NCI-H146 (cell line): ENCODE measurements around the gene TRPM2.
"Not testable (repeated sequence)": the region's sequence is repeated elsewhere in the genome, so short reads cannot be mapped to it uniquely, and the experiment has no call there.

ENCODE experiments used
- DNase-seq: peaks from one replicate; lab custom pipeline; 2025; lab: John Stamatoyannopoulos, UW

The TRPM2 gene

GRCh38 chr21:44335266-44336059 is 18.0 kb upstream of the TRPM2 start:
- DNase-seq = no peak

DNA sequence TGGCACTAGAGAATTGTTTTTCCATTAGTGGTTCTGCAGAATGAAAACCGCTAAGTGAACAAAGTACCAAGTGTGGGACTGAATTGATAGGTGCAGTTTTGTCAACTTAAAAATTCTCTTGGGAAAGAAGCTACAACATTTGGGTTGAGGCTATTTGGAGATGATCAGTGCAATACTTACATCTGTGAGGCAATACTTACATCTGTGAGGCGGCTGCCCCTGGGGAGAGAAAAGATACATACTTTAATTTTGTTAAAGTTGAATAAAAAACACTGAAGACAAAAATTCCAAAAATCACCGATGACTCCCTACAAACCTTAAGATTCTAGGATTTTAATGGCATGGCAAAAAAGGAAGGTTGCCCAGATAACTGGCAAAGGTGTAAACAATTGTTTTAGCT is 16.0 kb upstream of the TRPM2 start:
- no peak for DNase-seq

DNA sequence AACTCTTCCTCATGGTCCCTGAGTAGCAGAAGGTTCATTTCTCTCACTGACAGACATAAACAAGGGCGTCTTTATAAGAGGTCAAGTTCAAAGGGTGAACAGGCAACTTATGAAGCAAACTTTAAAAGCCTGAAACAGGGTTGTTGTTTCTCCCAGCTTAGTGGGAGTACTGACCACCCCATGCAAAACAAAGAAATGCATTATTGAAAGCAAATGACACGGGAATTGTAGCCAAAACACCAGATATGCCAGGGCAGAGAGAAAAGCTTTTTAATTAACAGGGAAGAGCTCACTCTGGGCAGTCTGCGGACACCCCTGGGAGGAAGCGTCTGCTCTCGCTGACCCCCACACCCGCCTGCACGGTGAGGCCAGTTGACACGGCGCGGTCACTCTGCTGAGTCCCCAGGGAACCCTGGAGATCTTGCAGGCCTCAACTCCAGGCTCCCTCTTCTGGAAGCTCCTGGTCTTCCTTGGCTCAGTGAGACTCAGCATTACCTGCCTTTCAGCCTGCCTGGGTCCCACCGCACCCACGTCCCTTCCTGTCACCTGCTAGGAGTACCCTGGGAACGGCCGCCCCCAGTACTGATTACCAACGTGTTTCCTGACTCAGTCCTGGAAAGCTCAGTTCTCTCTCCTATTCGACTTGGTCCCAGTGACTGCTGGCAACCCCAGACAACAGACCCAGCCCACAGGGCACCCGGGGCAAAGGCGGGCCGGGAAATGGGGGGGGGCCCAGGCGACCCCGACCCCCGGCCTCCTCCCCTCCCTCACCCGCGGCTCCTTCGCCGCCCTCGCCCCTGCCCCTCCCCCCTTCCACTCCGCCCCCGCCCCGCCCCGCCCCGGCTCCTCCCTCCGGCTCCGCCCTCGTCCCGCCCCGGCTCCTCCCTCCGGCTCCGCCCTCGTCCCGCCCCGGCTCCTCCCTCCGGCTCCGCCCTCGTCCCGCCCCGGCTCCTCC is 15.2 kb upstream of the TRPM2 start:
- peak; percentile 71 for DNase-seq

DNA sequence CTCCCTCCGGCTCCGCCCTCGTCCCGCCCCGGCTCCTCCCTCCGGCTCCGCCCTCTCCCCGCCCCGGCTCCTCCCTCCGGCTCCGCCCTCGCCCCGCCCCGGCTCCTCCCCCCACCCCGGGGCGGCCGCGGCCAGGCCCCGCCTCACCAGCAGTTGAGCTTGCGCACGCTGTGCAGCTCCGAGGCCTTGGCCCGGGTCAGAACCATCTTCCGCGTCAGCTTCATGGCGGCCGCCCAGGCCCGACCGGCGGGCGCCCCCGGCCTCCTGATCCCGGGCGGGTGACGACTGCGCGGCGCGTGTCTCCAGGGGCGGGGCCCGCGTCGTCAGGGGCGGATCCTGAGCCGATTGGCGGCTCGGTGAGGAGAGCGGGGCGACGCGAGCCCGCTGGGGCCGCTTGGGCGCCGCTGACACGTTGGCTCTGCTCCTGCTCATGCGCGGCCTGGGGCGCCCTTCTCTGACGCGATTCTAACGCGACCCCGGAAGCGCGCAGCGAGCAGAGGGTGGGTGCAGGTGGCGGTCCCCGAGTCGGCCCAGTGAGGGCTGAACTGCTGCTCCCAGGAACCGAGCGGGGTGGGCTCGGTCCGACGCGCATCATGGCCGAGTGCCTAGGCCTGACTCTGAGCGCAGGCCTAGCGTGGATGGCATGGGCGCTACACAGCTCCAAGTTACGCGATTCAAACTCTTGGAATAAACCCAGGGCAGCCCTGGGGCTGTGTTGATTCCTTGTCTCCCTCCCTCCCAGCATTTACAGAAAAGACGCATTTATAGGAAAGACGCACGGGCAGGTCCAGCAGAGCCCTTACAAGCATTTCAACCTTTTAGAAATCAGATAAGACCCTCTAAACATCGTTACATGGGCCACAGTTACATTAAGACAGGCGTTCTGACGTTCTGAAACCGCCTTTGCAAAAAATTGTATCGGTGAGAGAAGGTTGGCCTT is 14.2 kb upstream of the TRPM2 start, which contains the start of gene CFAP410:
Gene CFAP410, minus strand, starts transcription at position 420 of the 940 bp plus-strand sequence. Its CDS starts 196 bp downstream, at position 224.
- peak; percentile 89 for DNase-seq

GRCh38 chr21:44341726-44342458 is 11.5 kb upstream of the TRPM2 start:
- DNase-seq = not testable (repeated sequence)

- not testable (repeated sequence) for DNase-seq
Observed at GRCh38 chr21:44342981-44343380, 10.4 kb upstream of the TRPM2 start.

DNA sequence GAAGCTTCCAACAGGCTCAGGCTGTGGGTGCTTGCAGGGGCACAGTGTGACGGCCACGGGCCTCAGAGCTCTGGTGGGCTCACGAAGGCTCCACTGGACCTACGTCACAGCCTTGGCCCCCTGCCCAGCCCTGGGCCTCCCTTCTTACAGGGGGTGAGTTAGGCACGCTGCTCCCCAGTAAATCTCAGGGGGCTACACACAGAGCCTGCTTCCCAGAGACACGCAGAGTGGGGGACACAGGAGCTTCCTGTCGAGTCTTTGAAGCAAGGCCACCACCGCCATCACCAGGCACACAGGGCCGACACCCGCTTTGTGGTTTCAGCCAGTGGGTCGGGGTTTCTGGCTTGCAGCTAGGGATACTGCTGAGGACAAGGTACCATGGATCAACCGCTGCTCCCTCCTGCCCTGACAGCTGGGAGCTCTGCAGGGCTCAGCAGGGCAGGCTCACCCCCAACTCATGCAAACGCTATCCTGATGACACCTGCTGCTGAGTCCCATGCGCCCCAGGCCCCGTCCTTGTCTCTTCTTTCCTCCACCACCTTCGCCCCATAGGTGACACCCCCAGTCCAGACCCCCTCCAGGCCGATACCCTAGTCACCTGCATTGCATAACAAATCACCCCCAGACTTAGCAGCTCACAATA is 8.8 kb upstream of the TRPM2 start:
- DNase-seq = no peak

- DNase-seq = no peak
Observed at GRCh38 chr21:44345495-44345894, 7.9 kb upstream of the TRPM2 start.

GRCh38 chr21:44347911-44348451 is 5.4 kb upstream of the TRPM2 start:
- no peak for DNase-seq

GRCh38 chr21:44348861-44349260 is 4.6 kb upstream of the TRPM2 start:
- DNase-seq = no peak

DNA sequence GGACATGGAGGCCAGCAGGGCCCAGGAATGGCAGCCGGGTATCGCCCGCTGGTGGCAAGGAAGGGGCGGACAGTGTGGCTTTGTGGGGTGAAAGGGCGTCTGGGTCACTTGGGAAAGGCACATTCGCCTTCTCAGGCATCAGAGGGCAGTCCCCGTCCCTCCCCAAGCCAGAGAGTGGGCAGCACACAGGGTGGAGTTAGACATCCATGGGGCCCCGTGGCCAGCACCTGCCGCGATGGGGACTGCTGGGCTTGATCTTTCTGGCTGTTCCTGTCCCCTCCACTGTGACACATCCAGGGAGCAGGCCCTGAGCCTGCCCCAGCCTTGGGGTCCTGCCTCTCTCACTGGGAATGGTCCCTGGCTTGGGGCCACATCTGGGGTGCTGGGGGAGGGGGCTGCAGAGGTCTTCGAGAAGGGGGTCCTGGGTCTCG is 4.0 kb upstream of the TRPM2 start:
- no peak for DNase-seq

- DNase-seq = no peak
Observed at GRCh38 chr21:44349847-44350772, 3.3 kb upstream of the TRPM2 start.

DNA sequence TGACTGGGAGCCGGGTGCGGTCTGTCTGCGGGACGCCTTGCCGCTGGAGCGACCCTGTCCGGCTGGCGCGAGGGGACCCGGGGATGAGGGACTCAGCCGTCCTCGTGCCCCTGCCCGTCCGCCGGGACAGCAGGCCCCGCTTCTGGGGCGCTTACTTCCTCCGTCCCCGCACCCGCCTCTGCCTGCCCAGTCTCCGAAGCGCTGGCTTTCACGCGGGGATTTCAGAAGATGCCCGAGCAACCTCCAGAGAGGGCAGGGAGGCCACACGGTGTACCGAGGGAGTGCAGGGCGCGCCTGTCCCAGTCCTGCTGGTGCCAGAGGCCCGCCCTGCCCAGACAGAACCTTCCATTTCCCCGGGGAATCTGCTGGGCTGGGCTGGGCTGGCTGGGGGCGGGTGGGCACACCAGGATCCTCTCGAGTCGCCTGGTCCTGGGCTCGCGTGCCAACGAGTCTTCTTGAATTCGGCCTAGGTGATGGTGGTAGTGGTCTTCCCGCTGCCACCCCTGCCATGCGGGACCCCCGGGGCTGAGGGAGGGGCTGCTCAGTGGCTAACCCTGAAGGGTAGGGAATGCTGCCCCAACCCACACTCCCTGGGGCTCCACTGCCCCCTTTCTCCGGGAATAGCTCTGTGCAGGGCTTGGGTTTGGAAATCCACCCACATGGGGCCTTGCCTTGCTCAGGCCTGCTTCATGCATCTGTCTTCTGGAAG is 2.5 kb upstream of the TRPM2 start:
- DNase-seq = no peak

DNA sequence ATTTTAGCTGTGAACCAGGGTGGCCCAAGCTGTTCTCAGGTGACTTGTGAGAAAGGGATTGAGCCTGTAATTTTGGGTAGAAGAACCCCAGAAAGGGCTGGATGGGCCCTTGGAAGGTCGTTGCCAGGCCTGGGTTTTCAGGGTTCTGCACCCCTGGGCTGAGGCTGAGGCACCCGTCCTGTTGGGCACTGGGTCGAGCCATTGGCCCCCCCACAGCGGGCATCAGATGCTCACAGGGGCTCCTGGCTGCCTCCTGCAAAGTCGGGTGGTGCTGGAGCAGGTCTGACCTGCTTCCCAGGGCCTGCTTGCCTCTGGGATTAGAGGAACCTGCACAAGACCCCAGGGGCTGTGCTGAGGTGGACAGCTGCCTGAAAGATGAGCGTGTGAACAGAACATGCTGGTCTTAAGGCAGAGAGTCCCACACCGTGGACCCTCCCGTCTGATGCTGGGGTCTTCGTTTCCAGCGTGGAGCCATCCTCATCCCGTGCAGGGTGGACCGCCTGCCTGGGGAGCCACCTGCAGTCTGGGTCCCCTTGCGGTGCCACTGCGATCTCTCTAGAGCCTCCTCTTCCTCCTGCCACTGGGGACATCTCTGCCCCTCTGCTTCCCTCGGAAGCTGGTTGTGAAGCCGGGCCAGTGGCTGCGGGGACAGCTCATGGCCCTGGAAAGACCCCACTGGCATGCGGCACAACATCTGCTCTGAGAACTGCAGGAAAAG is 1.7 kb upstream of the TRPM2 start:
- no peak for DNase-seq

DNA sequence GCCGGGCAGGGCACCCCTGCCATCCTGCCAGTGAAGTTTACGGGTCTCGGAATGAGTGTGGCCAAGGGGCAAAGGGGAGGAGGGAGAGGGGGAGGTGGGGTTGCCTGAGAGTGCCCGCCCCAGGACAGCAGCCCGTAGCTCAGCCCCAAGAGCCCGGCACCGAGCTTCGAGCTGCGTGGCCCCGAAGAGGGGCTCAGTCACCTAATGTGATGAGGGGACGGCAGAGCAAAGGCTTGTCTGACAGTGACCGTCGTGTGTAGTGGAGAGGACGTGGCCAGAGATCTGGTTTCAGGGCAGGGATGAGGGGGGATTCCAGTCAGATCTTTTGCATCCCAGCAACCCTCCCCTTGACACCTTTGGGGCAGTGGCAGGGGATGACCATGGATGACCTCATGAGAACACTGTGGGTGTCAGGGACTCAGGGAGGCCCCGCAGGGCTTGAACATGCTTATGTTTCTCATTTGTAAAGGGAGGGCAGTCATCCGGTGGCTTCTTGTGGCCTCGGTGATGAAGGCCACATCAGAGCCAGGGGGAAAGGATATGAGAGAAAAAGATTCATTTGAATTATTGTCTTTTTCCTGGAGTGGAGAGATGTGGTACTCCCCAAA is 1.1 kb upstream of the TRPM2 start:
- DNase-seq = no peak

DNA sequence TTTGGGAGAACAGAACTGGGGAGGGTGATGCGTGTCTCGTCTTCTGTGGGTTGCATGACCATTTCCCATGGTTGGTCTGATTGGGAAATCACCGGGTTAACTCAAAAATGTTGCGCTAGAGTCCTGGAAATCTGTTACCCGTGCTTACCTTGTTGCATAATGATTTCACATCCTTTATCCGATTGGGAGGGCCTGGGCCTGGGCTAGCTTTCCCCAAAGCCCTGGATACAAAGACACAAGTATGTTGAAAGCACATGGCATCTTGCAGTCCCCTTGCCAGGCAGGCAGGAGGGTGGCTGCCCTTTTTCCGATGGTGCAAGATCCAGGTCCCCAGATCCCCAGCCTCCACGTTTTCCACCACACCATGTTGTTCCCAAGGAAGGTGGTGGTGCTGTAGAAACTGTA is 582 bp downstream of the TRPM2 start:
- DNase-seq = no peak
